Renal pelvis (tissue), 4 donors: Measurements from ENCODE around the gene GALNT9. TPM values are rescaled to one million over a fixed set of nuclear protein-coding genes. Genes with fewer than 3 reads are reported as not detected.

Experiments used
- DNase-seq: peaks from one replicate; pipeline ENCODE4 v3.0.0-alpha.2; 2013
- polyA plus RNA-seq, 3 donors: library from polyadenylated mRNA; unstranded; fragments of 120-200 nt; gene quantifications; one replicate each; pipeline ENCODE4 v1.2.1, GENCODE V29; 2013; ENCODE audit not compliant: insufficient read length in 3 of 3

GALNT9 gene
- polyA plus RNA-seq, 3 donors, result 10.5 to 11.8 (median 11.3) TPM

DNA sequence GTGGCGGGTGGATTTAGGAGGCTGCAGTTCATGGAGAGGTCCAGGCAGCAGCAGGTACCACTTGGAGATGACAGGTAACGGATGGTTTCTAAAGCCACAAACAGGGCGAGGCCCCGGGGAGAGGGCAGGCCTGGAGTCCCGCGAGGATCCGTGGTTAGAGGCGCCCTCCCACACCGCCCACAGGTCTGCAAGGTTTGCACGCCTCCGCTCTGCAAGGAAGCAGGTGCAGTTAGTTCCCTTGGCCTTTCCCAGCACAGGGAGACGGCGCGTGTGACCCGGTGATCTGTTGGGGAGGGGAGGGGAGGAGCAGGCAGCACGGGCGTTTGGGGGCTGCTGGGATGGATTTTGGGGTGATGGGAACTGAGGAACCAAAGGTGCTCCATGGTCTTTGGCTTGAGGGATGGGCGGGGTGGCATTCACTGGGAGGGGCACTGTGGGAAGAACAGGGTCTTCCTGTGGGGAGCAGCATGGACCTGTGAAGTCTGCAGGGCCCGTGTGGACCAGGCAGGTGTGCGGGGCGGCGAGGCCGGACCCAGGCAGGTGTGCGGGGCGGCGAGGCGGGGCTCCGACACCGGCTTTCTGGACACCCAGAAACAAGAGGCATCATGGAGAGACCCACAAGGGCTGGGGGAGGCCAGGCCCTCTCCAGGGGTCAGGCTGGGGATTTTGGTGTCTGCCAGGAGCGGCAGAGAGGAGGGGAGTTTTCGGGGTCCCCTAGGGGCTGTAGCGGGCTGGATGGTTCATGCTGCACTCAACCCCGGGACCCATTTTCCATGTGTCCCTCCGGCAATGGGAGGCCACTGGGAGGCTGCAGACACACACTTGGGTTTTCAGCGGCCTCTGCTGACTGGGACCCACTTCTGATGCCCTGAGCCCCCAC, 156.0 kb downstream of the GALNT9 start:
- no peak for DNase-seq

GRCh38 chr12:132172619-132173018, 156.8 kb downstream of the GALNT9 start:
- DNase-seq, result no peak

GRCh38 chr12:132171968-132172521, 157.3 kb downstream of the GALNT9 start:
- DNase-seq, result no peak

DNA sequence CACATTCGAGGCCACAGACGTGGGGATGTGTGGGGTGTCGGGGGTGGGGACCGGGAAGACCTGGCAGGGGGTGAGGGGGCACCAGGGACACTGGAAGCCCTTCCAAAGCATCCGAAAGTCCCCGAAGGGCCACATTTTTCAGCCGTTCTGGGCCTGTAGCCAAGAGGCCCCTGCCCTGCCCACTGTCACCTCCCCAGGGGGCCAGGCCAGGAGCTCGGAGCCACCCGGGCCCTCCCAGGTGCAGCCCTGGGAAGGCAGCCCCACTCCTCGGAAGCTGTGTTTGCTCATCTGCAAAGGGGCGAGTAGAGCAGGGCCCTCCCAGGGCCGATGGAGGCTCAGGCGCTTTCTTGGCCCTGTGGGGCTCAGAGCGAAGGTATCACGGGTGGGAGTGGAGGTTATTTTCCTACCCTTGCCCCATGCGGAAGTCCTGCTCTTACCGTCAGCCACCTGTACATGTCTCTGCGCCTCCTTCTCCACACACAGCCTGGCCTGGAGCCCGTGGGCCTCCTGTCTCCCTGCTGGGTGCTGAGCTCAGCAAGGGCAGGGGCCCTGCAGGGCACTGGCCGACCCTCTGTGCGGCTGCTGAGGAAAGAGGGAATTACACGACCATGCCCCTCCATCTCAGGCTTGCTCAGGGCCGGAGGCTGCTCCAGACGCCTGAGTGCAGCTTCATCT, 158.0 kb downstream of the GALNT9 start:
- DNase-seq, result no peak

DNA sequence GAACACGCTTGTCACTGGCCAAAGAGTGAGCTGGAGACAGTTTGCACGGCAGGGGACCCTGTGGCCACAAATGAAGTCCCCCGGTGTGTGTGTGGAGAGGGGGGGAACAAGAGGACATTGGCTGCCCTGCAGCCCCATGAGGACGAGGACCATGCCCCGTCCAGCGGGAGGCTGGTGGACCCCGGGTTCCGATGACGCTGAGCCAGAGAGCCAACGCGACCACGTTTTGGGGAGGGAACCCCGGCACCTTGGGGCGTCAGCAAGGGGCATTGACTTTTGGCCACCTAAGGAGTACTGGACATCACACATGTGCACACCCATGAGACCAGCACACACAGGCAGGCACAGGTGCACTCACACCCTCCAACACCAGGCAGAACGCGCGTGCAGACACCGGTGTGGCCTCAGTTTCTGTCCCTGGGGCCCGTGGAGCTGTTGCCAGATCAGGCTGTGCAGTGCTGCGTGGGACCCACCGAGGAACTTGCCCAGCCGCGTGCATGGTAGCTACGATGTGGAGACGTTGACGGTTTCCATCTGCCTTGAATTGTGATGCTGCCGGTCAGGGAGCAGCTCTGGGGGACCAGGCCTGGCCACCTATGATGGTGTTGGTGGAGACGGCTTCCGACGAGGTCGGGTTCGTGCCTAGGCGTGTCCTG, 158.6 kb downstream of the GALNT9 start:
- no peak for DNase-seq

DNA sequence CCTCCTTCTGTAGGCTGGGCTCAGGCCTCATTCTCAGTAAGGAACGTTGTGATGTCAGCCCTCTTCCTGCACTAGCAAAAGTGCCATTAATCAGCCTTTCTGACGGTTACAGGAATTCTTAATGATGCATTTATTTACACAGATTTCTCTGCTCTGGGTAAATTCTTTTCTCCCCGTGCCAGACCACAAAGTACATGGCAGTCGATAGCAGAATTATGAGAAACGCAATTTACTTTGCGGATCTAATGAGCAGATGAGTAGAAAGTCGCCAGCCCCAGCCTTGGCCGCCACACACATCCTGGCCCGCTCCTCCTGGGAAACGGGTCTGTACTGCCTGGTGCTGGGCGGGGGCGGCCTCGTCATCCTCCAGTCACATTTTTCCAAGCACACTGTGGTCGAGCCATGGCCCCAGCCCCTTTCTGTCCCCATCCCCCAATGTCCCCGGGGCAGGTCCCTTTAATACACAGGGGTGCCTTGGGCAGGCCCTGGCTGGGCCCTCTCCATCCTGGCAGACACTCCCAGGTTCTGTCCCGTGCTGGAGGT, 159.2 kb downstream of the GALNT9 start:
- DNase-seq, result peak; percentile 59

GRCh38 chr12:132169376-132169775, 160.0 kb downstream of the GALNT9 start:
- DNase-seq, result no peak

GRCh38 chr12:132168311-132169031, 160.9 kb downstream of the GALNT9 start:
- no peak for DNase-seq

DNA sequence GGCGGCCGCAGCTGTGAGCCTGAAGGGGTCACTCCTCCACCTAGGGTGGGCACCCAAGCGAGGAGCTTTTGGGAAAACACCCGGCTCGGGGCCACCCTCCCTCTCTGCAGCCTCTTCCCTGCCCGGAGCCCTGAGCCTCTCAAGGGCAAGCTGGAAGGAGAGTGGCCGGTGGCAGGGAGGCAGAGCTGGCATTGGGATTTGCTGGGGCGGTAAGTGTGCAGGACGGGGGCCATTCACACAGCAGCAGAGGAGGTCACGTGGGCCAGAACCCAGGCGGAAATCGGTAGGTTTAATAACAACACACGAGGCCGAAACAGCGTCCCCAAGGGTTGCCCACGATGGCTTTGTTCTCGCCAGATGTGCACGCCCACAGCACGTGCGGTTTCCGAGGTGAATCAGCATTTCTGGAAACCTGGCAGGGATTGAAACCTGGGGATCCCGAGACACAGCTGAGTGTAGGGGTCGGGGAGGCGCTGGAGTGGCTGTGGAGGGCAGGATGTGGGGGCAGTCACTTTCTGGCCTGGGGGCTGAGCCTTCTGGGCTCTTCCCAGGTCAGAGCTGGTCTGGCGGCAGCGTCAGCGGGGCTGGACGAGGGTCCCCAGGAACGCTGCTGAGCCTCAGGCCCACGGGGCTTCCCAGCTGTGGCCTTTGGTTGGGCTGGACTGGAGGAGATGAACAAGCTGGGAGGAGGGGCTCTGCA, 161.6 kb downstream of the GALNT9 start:
- no peak for DNase-seq

DNA sequence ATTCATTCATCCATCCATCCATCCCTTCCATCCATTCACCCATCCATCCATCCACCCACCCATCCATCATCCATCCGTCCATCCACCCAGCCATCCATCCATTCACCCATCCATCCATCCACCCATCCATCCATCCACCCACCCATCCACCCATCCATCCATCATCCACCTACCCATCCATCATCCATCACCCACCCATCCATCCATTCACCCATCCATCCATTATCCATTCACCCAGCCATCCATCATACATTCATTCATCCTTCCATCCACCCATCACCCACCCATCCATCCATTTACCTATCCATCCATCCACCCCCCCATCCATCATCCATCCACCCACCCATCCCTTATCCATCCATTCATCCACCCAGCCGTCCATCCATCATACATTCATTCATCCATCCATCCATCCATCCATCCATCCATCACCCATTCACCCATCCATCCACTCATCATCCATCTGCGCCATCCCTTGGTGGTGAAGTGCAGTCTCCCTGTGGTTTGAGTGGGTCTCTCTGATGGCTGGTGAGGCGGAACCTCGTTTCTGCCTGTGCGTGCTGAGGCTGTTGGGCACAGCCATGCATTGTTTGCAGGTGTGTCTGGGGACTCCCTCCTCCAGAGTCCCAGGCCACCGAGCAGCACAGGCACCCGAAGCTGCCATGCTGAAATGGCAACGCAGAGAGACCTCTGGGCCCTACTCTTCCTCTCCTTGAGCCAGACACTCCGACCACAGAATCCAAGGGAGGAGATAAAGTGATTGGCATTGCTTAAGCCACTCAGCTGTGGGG, 162.4 kb downstream of the GALNT9 start:
- no peak for DNase-seq

GRCh38 chr12:132166093-132166492, 163.3 kb downstream of the GALNT9 start:
- no peak for DNase-seq

DNA sequence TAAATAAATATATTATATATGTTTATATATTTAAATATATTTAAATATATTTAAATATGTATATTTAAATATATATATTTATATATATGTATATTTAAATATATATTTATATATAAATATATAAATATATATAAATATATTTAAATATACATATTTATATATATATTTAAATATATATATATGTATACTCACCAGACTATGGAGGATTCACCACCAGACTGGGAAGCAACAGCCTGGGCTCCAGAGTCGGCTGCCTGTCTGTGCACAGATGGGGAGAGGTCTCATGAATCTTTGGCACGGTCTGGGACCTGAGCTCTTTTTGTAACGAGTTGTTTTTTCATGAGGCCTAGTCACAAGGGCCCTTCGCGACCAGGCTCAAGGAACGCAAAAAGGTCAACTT, 163.8 kb downstream of the GALNT9 start:
- DNase-seq, result no peak

DNA sequence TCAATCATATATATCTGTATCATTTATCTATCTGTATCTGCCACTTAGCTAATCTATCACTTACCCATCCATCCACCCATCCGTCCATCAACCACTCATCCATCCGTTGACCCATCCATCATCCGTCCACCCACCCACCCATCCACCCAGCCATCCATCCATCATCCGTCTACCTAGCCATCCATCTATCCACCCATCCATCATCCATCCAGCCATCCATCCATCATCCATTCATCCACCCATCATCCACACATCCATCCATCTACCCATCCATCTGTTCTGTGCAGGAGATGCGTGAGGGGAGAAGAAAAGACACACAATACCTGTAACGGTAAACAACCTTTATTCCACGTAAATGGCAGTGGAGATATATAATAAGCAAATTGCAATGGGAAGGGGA, 165.0 kb downstream of the GALNT9 start:
- DNase-seq, result no peak

DNA sequence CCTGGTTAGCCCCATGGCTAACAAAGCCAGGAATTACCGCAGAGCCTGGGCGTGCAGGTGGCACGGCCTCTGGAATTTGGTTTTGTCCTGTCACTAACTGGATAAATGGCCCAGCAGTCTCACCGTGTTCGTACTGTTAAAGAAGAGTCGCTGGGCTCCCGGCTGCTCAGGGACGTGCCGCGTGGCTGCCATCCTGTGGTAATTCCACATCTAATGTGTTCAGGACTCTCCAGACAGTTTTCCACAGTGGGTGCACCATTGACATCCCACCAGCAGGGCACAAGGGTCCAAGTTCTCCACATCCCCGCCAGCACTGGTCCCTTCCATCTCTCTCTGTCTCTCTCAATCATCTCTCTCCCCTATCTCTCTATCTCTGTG, 165.5 kb downstream of the GALNT9 start:
- no peak for DNase-seq

DNA sequence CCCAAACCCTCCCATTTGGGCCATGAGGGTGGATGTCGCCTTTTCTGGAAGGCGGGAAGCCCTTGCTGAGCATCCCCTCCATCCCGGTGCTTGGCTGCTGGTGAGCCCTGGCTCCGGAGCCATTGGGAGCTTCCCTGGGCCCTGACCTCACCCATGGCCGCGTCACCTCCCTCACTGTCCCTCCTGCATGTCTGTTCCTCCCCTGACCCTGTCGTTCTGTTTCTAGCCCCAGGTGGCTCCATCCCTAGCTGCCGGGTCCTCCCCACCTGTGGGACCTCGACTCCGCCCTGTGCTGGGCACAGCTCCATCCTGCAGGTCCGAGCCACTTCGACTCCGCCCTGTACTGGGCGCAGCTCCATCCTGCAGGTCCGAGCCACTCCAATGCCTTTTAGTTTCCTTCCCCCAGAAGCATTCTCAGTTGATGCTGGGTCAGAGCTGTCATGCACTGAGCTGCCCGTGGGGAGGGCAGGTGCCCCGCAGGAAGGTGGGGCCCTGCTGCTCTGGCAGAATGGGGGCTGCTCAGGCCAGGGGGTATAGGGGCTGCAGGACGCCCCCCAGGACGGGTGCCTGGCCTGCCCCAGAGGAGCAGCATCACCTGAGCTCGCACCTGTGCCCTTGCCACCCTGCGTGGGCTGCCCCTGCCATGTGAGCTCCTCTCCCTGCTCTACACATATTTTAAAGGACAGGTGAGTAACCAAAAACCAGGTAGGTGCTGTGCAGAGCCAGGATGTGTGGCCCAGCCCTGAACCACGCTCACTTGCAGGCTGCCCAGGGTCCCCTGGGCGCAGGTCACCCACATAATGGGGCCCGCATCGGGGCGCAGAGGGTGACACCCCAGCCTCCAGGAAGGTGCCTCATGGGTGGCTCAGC, 166.1 kb downstream of the GALNT9 start:
- DNase-seq, result no peak

- no peak for DNase-seq
Observed at GRCh38 chr12:132162508-132163031, 166.8 kb downstream of the GALNT9 start.

- DNase-seq, result no peak
Observed at GRCh38 chr12:132161796-132162507, 167.4 kb downstream of the GALNT9 start.
